Ascending aorta (tissue), 2 donors: ENCODE measurements around the gene SFTPD. TPM values are rescaled to one million over a fixed set of nuclear protein-coding genes. Genes with fewer than 3 reads are reported as not detected.

Source experiments
- DNase-seq, 2 donors: peaks; one replicate each; pipeline ENCODE4 v3.0.0-alpha.2; 2019; ENCODE audit warnings: low spot score in 2 of 2
- H3K27ac ChIP-seq, 2 donors: fragments of 200-600 bp; sonication (generic); one replicate each; pipeline ENCODE4 v1.5.1; 2016 to 2017; ENCODE audit warnings: mild to moderate bottlenecking in 1 of 2
- H3K27me3 ChIP-seq: fragments of 200-600 bp; sonication (generic); one replicate; pipeline ENCODE4 v1.5.1; 2017
- H3K36me3 ChIP-seq, 2 donors: fragments of 200-600 bp; sonication (generic); one replicate each; pipeline ENCODE4 v1.5.1; 2016
- H3K4me1 ChIP-seq, 2 donors: fragments of 200-600 bp; sonication (generic); one replicate each; pipeline ENCODE4 v1.5.1; 2016 to 2017; ENCODE audit warnings: mild to moderate bottlenecking in 1 of 2
- H3K4me3 ChIP-seq, 2 donors: fragments of 200-600 bp; sonication (generic); one replicate each; pipeline ENCODE4 v1.5.1; 2016 to 2017; ENCODE audit warnings: mild to moderate bottlenecking in 1 of 2
- H3K9me3 ChIP-seq, 2 donors: fragments of 200-600 bp; sonication (generic); one replicate each; pipeline ENCODE4 v1.5.1; 2016
- CTCF ChIP-seq, 3 experiments: fragments of 200-600 bp in 2 of 3; fragments of 450-650 bp in 1 of 3; sonication (generic) in 2 of 3; IDR thresholded peaks; one replicate each; pipeline ENCODE4 v1.5.1; 2016 to 2019; ENCODE audit warnings: antibody characterized with exemption in 3 of 3, mild to moderate bottlenecking in 1 of 3, moderate library complexity in 1 of 3
- intact Hi-C: fragments of 100-400 bp; cut with DNase I; formaldehyde crosslinking; loops from one replicate; pipeline ENCODE4 v1.15.1; 2023
- total RNA-seq: library from RNA; depleted of rRNA; stranded (reverse); fragments of >200 nt; gene quantifications from one replicate; pipeline ENCODE4 v1.1.0, GENCODE V29; 2016

The SFTPD gene
- total RNA-seq, 1 donor from 2014 or later = not detected

DNA sequence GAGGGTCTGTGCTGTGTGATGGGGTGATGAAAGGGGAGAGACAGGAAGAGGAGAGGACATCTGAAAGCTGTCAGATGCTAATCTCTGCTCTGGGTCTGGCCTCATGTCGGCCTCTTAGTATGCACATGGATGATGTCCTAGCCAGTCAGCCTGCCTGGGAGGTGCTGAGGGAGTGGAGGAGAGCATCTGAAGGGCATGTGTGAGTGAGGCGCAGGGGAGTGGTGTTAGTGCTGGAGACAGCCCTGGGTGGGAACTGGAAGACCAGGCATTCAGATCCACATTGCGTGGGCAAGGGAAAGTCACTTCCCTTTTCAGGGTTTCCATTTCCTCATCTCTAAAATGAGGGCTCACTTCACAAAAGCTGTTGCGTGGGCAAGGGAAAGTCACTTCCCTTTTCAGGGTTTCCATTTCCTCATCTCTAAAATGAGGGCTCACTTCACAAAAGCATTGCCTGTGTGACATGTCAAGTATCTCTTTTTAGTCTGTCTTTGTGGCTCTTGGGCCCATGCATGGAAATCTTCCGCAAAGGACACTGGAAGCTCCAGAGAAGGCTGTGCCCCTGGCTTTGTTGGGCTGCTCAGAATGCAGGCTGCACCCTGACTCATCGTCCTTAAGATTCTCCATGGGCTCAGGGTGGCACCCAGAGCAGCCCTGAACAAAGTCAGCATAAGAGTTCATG lies 10.0 kb downstream of the SFTPD start:
- TF ChIP-seq CTCF (IDR thresholded peaks at IDR 0.05) = no peak
- DNase-seq = peak; percentile 49 to 78

GRCh38 chr10:79937701-79938151 lies 11.2 kb downstream of the SFTPD start:
- H3K4me3 ChIP-seq = no peak overlapping the region
- no peak overlapping the region for H3K27ac ChIP-seq
- H3K36me3 ChIP-seq = peaks cover 0 to 5% of the 10 kb centered on the region in 2 donors
- H3K27me3 ChIP-seq = no peaks in the 10 kb centered on the region
- intact Hi-C loops = no loop called here
- H3K4me1 ChIP-seq = no peaks in the 10 kb centered on the region
- no peaks in the 10 kb centered on the region for H3K9me3 ChIP-seq
- no peak for DNase-seq
- no peak for TF ChIP-seq CTCF (IDR thresholded peaks at IDR 0.05)

More for the DNA sequence above, 10.0 kb downstream of the SFTPD start:
- Histone ChIP-seq H3K27ac (no peak overlapping the region), H3K4me1 (no peaks in the 10 kb centered on the region), H3K4me3 (no peak overlapping the region), H3K9me3 (no peaks in the 10 kb centered on the region), H3K36me3 (peaks cover 0 to 5% of the 10 kb centered on the region in 2 donors), H3K27me3 (no peaks in the 10 kb centered on the region)
- intact Hi-C loops = no loop called here

- H3K27ac ChIP-seq = no peak overlapping the region
- H3K4me3 ChIP-seq = no peak overlapping the region
- TF ChIP-seq CTCF (IDR thresholded peaks at IDR 0.05) = no peak
- no peak for DNase-seq
- no peaks in the 10 kb centered on the region for H3K27me3 ChIP-seq
- H3K36me3 ChIP-seq = peaks cover 0 to 5% of the 10 kb centered on the region in 2 donors
- intact Hi-C loops = no loop called here
- no peaks in the 10 kb centered on the region for H3K4me1 ChIP-seq
- no peaks in the 10 kb centered on the region for H3K9me3 ChIP-seq
Measured at GRCh38 chr10:79936625-79937615, 12.0 kb downstream of the SFTPD start.

GRCh38 chr10:79933961-79934360 lies 14.9 kb downstream of the SFTPD start:
- intact Hi-C loops = no loop called here
- Histone ChIP-seq H3K27me3 (no peaks in the 10 kb centered on the region), H3K9me3 (no peaks in the 10 kb centered on the region), H3K36me3 (peaks cover 0 to 5% of the 10 kb centered on the region in 2 donors), H3K4me3 (no peak overlapping the region), H3K4me1 (no peaks in the 10 kb centered on the region), H3K27ac (no peak overlapping the region)
- TF ChIP-seq CTCF (IDR thresholded peaks at IDR 0.05) = no peak
- no peak for DNase-seq

- Histone ChIP-seq H3K36me3 (peaks cover 0 to 5% of the 10 kb centered on the region in 2 donors), H3K4me1 (no peaks in the 10 kb centered on the region), H3K27ac (no peak overlapping the region), H3K4me3 (no peak overlapping the region), H3K9me3 (no peaks in the 10 kb centered on the region), H3K27me3 (no peaks in the 10 kb centered on the region)
- no peak for TF ChIP-seq CTCF (IDR thresholded peaks at IDR 0.05)
- intact Hi-C loops = no loop called here
- no peak for DNase-seq
Measured at GRCh38 chr10:79932841-79933379, 16.0 kb downstream of the SFTPD start.
